NT2/D1 (cell line): ENCODE data around the gene SDCBP2.

ENCODE experiments used
- DNase-seq: peaks from one replicate; pipeline ENCODE4 v3.0.0-alpha.2; 2011; ENCODE audit warnings: low read depth, low spot score
- H3K27me3 ChIP-seq: 2 replicates; pipeline ENCODE4 v1.6.0; 2011; ENCODE audit warnings: mild to moderate bottlenecking; ENCODE audit not compliant: insufficient read length, insufficient read depth
- H3K36me3 ChIP-seq: 2 replicates; pipeline ENCODE4 v1.6.1; 2011; ENCODE audit warnings: mild to moderate bottlenecking, low read length, mixed read lengths; ENCODE audit not compliant: insufficient read depth, insufficient read length
- H3K4me1 ChIP-seq: 2 replicates; pipeline ENCODE4 v1.5.1; 2011; ENCODE audit not compliant: insufficient read depth, insufficient read length
- H3K4me3 ChIP-seq: 2 replicates; pipeline ENCODE4 v1.5.1; 2011; ENCODE audit warnings: low read depth; ENCODE audit not compliant: insufficient read length
- H3K9ac ChIP-seq: 2 replicates; pipeline ENCODE4 v1.6.0; 2011; ENCODE audit warnings: low read depth; ENCODE audit not compliant: insufficient read length
- H3K9me3 ChIP-seq: 2 replicates; pipeline ENCODE4 v1.5.1; 2011; ENCODE audit warnings: mild to moderate bottlenecking, low read length; ENCODE audit not compliant: insufficient read depth
- SUZ12 ChIP-seq: IDR thresholded peaks from 2 replicates; pipeline ENCODE4 v1.6.1; 2011; ENCODE audit not compliant: insufficient read length, insufficient read depth; ENCODE audit errors: extremely low read depth
- YY1 ChIP-seq: IDR thresholded peaks from 2 replicates; pipeline ENCODE4 v1.6.1; 2011; ENCODE audit not compliant: insufficient read length, insufficient read depth
- ZNF274 ChIP-seq: IDR thresholded peaks from 2 replicates; pipeline ENCODE4 v1.6.1; 2011; ENCODE audit warnings: mild to moderate bottlenecking, low read depth, low read length

SDCBP2 gene

DNA sequence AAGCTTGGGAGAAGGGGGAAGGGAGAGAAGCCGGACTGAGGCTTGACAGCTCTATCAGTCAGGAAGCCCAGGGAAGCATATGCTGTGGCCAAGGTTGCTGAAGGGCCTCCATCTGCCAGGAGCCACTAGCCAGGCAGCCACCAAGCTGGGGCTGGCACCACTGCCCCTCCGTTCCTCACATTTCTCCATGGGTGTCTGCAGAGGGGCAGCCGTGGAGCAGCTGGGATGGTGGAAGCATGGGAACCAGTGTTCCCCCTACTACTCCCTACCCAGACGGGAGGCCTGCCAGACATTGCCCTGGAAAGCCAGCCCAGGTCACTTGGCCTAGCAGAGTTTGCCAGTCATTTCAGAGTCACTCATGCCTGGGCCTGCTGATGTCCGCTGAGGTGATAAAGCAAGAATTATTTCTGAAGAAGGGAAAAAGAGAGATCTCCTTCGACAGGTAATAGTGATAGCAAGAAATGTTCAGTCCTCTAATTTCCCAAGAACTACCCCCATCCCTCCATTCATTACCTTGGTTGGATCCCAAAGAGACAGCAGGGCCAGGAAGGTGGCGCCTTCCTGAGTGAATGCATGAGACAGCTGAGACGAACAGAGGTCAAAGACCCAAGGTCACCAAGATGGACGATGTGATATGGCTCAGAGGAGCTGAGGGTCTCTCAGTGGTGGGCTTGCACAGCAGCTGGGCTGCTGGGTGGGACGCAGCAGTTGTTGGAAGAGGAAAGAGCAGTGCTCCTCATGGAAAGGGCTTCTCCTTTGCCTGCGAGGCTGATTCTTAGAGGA is 41.0 kb downstream of the SDCBP2 start:
- no peak for TF ChIP-seq SUZ12
- Histone ChIP-seq H3K9ac (no peak overlapping the region), H3K4me1 (peaks cover 2% of the 10 kb centered on the region), H3K4me3 (no peak overlapping the region), H3K27me3 (no peaks in the 10 kb centered on the region), H3K36me3 (no peaks in the 10 kb centered on the region), H3K9me3 (no peaks in the 10 kb centered on the region)
- DNase-seq = no peak

DNA sequence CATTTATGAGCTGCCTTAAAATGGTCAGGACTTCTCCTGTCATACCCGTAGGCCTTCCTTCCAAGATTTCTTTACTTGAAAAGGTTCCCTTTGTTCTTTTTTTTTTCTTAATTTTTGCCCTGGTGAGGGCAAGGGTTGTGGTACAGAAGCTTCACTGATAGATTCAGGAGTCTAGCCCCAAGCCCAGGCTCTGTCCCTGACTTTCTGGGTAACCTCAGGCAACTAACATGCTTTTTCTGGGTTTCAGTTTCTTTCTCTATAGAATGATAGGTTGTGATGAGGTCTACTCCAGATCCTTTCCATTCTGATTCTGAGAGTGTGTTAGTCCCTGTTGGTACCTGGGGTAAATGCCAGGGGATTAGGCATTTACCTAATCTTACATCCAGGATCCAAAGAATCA is 41.6 kb downstream of the SDCBP2 start:
- no peak for DNase-seq
- Histone ChIP-seq H3K4me1 (peaks cover 2% of the 10 kb centered on the region), H3K9ac (no peak overlapping the region), H3K9me3 (no peaks in the 10 kb centered on the region), H3K36me3 (no peaks in the 10 kb centered on the region), H3K4me3 (no peak overlapping the region), H3K27me3 (no peaks in the 10 kb centered on the region)
- TF ChIP-seq ZNF274 (no peak), SUZ12 (no peak), YY1 (no peak)

DNA sequence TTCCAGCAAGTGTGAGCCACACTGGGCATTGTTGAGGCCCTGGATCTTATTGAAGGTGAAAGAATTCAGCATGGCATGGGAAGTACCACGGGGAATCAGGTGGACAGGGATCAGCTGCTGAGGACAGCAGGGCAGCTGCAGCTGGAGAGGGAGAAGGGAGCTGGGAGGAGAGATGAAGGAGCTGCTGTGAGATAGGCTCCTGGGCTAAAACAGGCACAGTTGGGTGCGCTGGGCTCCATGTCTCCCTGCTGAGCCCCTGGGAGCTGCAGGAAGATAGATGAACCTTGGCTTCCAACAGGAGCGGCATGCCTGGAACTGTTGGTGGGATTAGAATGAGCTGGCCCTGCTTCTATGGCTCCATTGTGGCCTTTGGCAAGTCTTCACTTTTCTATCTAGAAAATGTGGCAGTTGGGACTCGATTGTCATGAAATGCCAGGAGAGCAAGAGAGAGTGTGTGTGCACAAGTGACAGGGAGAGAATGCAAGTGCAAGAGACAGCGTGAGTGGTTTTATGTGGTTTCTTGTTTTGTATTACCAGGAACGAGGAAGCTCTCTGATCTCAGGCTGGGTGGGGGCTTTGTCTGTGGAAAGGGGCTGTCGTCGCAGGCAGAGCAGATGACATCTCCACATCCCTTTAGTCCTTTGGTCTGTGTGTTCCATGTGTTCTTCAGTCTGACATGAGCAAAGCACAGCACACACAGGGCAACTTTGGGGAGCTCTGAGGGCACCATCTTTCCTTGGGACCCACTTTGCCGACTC is 42.5 kb downstream of the SDCBP2 start:
- DNase-seq = no peak
- no peaks in the 10 kb centered on the region for H3K9me3 ChIP-seq
- no peak overlapping the region for H3K9ac ChIP-seq
- H3K4me1 ChIP-seq = peaks cover 2% of the 10 kb centered on the region
- no peaks in the 10 kb centered on the region for H3K27me3 ChIP-seq
- no peak for TF ChIP-seq SUZ12
- no peak for TF ChIP-seq ZNF274
- no peak for TF ChIP-seq YY1
- no peak overlapping the region for H3K4me3 ChIP-seq
- no peaks in the 10 kb centered on the region for H3K36me3 ChIP-seq

DNA sequence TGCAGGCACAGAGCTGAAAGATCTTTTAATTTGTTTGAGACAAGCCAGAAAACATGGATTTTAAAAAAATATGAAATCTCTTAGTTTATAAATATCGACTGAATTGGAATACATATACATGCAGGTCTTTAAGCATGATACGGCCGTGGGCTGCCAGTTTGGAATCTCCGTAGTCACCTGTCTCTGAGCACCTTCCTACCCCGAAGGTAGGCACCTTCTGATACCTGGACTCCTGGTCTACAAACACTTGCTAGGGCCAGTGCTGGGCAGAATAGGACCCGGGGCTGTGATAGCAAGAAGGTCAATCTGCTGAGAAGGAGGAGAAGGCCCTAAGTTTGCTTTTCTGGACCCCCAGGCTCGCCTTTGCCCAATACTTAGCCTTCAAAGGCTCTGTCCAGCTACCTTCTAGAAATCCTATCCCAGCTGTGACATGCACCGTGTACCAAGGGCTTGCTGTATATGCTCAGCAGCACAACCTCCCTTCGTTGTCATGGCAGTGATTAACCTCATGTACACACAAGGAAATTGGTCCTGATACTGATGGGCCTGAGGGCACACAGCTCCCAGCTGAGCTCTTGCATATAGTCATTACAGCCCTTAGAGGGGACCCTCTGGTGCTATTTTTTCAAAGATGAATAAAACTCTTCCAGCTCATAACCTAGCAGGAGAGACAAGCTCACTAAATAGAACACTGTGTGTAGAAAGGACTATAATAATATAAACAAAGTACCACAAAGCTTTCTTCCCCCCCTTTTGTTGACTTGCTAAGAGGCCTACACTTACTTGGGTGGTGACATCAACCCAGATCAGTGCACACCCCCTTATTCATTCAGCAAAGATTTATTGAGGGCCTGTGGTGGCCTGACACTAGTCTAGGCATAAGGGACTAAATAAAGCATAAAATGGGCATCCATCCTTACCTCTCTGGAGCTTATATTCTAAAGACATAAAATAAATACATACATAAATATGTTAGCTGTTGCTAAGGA is 45.1 kb downstream of the SDCBP2 start:
- no peaks in the 10 kb centered on the region for H3K36me3 ChIP-seq
- no peak for DNase-seq
- H3K4me1 ChIP-seq = peaks cover 2% of the 10 kb centered on the region
- no peak overlapping the region for H3K9ac ChIP-seq
- TF ChIP-seq YY1 (no peak), ZNF274 (no peak), SUZ12 (no peak)
- H3K4me3 ChIP-seq = no peak overlapping the region
- no peaks in the 10 kb centered on the region for H3K9me3 ChIP-seq
- H3K27me3 ChIP-seq = no peaks in the 10 kb centered on the region

DNA sequence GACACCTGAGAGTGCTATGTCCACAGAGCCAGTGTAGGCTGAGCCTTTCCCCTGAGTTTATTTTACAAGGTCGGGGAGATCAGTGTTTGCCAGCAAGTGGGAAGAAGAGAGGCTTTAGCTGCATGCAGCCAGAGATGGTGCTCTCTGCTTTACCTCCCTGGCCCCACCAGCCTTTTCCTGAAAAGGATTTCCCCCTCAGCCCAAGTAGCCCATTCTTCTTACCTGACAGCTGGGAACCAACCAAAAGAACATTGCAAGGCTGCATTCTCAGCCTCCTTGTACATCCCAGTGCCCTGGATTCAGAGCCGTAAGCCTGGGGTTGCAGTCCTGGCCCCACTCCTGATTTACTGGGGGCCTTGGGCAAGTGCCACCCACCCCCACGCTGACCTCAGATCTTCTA is 46.0 kb downstream of the SDCBP2 start:
- DNase-seq = no peak
- no peaks in the 10 kb centered on the region for H3K36me3 ChIP-seq
- no peaks in the 10 kb centered on the region for H3K9me3 ChIP-seq
- H3K4me3 ChIP-seq = no peak overlapping the region
- H3K9ac ChIP-seq = no peak overlapping the region
- no peaks in the 10 kb centered on the region for H3K27me3 ChIP-seq
- TF ChIP-seq SUZ12 (no peak), YY1 (no peak), ZNF274 (no peak)
- H3K4me1 ChIP-seq = peaks cover 2% of the 10 kb centered on the region

DNA sequence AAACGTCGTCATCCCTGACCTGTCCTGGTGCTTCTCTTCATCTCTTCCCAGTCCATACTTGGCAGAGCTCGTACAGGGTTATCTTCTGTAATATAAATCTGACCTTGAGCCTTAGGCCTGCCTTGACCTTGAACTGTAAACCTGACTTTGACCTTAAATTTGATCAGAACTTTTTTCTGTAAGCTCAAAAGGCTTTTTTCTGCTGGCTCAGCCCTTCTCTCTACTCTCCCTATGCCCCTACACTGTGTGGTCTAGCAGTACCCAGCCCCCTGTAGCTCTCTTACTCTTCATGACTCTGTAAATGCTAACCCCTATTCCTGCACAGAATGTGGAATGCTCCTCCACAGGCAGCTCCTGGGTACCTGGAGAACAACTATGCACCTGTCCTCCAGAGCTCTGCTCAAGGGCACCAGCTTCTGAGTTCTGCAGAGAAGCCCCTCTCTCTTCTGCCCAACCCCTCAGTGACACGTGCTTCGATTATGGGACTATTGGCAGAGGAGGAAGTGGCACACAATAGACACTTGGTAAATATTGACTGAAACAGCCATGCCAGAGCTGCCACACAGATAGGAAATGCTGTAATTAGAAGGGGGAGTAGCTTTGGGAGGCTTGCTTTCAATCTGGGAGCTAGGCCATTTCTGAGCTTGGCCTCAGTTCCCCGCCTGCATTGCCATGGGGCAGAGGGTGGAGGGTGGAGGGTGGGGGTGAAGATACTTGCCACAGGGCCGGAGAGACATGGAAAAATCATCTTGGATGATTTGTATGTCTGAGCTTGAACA is 47.5 kb downstream of the SDCBP2 start:
- H3K9me3 ChIP-seq = no peaks in the 10 kb centered on the region
- DNase-seq = no peak
- TF ChIP-seq ZNF274 (no peak), SUZ12 (no peak), YY1 (no peak)
- no peaks in the 10 kb centered on the region for H3K27me3 ChIP-seq
- H3K36me3 ChIP-seq = no peaks in the 10 kb centered on the region
- H3K9ac ChIP-seq = no peak overlapping the region
- no peak overlapping the region for H3K4me3 ChIP-seq
- H3K4me1 ChIP-seq = peaks cover 2% of the 10 kb centered on the region
